Epidermal melanocyte (primary cell): Measurements from ENCODE around the gene FZR1.
"Not testable (repeated sequence)": the region's sequence is repeated elsewhere in the genome, so short reads cannot be mapped to it uniquely, and the experiment has no call there.

Experiments used
- DNase-seq: peaks from one replicate; pipeline ENCODE4 v3.0.0; 2011; ENCODE audit warnings: low spot score; ENCODE audit not compliant: insufficient read length

Gene FZR1

GRCh38 chr19:3494559-3494958 lies 11.6 kb upstream of the FZR1 start:
- no peak for DNase-seq

- no peak for DNase-seq
Observed at GRCh38 chr19:3496392-3497273, 9.5 kb upstream of the FZR1 start.

DNA sequence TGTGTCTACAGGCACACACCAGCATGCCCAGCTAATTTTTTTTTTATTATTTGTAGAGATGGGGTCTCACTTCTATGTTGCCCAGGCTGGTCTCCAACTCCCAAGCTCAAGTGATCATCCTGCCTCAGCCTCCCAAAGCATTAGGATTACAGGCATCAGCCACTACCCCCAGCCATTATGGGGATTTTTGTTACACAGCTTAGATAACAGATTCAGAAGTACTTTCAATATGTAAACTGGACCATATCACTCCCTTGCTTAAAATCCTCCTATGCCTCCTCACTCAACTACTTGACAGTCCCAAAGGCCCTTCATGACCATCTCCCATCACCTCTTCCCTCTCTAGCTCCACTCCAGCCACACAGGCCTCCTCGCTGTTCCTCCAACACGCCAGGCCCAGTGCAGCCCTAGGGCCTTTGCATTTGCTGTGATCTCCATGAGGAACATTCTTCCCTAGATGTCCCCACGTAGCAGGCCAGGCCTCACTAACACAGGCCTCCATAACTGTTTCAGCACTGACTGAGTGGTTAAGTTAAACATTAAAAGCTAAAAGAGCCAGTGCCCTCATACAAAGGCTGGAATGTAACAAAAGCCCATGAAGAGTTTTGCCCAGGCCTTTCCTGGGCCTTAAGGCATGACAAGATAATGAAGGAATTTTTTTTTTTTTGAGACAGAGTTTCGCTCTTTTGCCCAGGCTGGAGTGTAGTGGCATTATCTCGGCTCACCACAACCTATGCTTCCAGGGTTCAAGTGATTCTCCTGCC lies 8.2 kb upstream of the FZR1 start:
- DNase-seq, result no peak

GRCh38 chr19:3499738-3500428 lies 6.2 kb upstream of the FZR1 start:
- DNase-seq, result no peak

GRCh38 chr19:3500429-3501101 lies 5.5 kb upstream of the FZR1 start, which contains the start of gene DOHH:
Gene DOHH, minus strand, starts transcription at chr19:3500674. Its CDS starts 3,860 bp downstream, at chr19:3496814.
- DNase-seq, result peak; percentile 98

DNA sequence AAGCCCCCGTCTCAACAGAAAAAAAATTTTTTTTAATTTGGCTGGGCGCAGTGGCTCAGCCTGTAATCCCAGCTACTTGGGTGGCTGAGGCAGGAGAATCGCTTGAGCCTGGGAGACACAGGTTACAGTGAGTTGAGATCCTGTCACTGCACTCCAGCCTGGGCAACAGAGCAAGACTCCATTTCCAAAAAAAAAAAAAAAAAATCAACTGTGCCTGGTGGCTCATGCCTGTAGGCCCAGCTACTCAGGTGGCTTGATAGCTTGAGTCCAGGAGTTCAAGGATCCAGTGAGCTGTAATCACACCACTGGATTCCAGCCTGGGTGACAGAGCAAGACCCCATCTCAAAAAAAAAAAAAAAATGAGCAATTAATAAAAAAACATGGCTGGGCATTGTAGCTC lies 4.3 kb upstream of the FZR1 start:
- DNase-seq, result no peak

DNA sequence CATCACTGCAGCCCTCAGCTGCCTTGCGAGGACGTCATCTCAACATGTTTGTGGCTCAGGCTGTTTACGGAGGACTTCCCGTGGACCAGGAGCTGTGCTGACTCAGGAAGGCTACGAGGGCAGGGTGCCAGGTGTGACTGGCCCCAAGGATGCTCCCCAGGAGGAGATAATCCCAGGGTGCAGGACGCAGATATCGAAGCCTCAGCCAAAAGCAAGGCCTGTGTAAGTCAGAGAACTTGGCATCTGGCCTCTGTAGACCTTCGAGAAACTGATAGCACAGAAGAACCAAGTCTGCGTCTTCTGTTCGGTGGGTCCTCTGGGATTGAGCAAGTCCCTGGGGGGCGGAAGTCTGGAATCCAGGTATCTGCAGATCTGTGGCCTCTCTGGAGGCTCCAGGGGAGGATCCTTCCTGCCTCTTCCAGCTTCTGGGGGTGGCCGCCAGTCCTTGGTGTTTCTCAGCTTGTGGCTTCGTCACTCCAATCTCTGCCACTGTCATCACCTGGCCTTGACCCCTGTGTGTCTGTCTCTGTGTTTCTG lies 3.0 kb upstream of the FZR1 start:
- DNase-seq, result no peak

DNA sequence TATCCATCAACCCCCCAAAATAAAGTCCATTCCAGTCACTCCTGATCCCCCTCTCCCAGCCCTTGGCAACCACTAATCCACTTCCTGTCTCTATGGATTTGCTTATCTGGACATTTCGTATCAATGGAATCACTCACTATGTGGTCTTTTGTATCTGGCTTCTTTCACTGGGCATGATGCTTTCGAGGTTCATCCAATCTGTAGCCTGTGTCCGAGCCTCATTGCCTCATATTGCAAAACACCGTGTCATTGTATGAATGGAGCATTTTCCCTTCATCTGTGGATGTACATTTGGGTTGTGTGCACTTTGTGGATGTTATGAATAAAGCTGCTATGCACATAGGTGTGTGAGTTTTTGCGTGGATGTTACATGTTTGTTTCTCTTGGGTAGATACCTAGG lies 1.4 kb upstream of the FZR1 start:
- DNase-seq, result no peak

- DNase-seq, result no peak
Observed at GRCh38 chr19:3506384-3507340, 551 bp downstream of the FZR1 start.

DNA sequence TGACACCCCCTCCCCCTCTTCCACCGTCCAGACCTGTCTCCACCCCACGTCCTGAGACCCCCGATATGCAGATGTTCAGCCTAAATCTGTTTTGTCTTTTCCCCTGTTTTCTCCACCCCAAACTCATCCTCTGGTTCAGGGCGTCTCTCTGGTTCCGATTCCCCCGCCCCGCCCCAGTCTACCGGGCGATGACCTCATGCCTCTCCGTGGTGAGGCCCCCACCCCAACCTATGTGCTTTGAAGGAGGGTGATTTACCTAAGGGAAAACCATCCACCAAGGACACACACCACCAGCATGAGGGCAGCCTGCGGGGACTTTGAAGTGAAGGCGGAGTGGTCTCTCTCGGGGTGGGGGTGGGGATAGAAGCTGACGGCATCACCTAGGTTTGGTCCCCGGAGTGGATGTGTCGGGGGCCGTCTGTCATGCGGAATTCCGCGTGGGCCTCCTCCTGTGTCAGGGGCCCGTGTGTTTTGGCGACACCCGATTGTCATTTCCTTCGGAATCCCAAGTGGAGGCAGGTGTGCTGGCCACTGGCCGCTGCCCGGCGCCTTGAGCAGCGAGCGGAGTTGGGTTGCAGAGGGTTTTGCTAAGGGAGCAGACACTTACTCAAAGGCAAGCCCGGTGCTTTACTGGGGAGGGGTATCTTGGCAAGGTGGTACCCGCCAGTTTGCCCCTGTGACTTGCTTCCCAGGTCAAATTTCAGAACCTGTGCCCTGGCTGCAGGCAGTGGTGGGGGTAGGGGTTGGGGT lies 1.4 kb downstream of the FZR1 start:
- DNase-seq, result no peak

DNA sequence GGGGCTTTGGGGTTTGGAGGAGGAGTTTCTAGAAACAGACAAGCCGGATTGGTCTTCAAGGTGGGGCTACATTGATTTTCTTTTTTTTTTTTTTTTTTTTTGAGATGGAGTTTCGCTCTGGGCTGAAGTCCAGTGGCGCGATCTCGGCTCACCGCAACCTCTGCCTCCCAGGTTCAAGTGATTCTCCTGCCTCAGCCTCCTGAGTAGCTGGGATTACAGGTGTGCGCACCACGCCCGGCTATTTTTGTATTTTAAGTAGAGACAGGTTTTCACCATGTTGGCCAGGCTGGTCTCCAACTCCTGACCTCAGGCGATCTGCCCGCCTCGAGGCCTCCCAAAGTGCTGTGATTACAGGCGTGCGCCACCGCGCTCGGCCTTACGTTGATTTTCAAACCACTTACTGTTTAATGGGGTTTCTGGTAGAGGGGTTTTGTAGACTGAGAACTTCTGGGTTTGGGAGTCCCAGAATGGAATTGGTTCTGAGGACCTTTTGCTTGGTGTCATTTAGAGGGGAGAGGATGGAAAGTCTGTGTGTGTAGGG lies 2.1 kb downstream of the FZR1 start:
- DNase-seq, result not testable (repeated sequence)

DNA sequence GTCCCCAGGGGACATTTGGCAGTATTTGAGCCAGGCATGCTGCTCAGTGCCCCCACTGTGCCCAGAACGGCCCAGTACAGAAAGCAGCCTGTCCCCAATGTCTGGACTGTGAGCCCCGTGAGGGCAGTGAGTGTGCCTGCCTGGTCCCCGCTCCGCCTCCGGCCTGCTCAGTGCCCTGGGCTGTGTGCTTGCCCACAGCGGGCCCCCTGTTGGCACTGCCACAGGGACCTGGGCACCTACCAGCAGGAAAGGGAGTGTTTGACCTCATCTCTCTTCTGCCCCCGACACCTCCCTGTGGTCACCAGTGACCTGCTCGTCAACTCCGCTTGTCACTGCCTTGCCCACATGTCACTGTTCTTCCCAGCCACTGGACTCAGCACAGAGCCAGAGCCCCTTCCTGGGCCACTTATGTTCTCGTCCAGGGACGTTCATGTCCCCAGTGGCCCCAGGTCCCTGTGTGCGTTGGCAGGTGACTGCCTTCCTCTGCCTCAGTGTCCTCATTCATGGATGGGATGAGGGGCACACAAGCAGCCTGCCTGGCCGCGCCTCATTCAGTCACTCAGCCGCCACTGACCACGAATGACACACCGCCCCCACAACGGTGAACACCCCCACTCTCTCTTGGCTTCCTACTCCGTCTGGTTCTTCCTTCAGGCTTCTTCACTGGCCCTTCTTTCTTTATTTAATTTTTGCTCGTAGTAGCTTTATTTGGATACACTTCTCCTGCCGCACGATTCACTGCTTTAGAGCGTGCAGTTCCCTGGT lies 2.8 kb downstream of the FZR1 start:
- no peak for DNase-seq

DNA sequence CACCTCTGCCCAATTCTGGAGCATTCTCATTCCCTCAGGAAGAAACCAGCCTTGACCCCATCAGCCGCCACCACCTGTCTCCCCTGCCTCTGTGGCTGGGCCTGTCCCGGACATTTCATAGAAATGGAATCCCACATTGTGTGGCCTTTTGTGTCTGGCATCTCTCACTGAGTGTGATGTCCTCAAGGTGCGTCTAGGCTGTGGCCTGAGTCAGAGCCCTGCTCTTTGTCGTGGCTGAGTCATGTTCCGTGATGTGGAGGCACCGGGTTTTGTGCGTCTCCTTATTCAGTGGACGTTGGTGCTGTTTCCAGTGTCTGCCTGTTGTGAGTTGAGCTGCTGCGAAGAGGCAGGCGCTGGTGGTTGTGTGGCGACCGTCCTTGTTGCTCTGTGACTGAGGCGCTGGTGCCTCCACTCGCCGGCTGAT lies 3.5 kb downstream of the FZR1 start:
- DNase-seq, result no peak

GRCh38 chr19:3510727-3511126 lies 4.6 kb downstream of the FZR1 start:
- no peak for DNase-seq

DNA sequence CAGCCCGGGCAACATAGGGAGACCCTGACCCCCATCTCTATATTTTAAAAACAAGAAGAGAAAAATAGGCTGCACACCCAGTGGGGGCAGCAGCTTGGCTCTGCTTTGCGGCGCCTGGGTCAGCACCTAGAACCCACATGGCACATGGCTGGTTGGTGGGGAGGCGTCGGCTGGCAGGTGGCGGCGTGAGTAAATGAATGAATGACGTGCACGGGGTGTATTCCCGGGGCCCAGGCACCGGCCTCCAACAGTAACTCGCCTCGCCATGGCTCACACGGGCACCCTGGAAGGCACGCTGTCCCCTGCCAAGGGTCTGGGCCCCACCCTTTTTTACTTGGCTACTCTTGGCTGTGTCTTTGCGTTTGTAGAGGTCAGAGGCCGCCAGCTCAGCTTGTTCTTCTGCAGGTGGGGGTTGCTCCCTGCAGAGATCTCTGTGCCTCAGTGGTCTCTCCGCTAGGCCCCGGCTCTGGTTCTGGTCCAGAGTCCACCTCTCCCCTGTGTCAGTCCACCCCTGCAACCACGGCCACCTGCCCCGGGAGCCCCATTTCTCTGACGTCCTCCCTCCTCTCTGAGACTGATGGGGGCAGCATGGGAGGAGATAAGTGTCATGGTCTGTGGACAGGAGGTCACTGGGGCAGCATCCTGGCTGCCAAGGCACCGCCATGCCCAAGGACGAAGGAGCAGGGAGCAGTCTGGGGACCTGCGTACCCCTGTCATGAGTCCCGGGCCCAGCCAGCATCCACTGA lies 5.6 kb downstream of the FZR1 start:
- no peak for DNase-seq

DNA sequence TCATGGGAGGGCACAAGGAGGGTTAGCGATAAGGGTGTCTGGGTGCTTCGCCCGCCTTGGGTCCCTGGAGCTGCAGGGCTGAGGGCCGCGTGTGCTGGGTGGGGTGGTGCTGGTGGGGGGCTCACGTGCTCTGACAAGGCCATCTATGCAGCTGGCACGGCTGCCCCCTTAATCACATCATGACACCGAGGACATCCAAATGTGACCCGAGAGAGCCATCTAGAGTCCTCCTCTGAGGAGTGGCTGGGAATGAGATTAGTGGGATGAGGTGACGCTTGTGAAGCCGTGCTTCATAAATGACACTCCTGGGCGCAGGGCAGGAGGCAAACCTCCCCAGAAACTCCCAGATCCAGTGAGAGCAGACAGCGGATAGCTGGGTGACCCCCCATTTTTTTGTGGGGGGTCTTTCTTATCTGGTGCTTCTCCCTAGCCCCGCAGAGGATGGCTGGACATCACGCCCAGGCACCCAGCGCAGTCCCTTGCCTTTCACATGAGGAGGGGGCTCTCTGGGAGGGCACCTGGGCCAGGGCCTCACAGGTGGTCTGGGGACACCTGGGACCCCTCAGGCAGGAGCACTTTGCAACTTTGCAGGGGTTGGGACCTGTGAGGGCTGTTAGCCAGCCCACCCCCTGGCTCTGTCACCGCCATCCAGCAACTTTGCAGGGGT lies 6.6 kb downstream of the FZR1 start:
- no peak for DNase-seq
